WTC11 (cell line): ENCODE data around the gene LLGL1. TPM values are rescaled to one million over a fixed set of nuclear protein-coding genes. Genes with fewer than 3 reads are reported as not detected.

Source experiments
- ATAC-seq: fragments of 200-7000 bp; cut with Tn5 transposase; 2 replicates; pipeline ENCODE4 v1.10.0; 2021; ENCODE audit warnings: mild to moderate bottlenecking, moderate library complexity
- CTCF ChIA-PET: fragments of 300-600 bp; sonication (Branson Sonifier 250); formaldehyde crosslinking; loops from one replicate; lab custom pipeline; 2021; ENCODE audit warnings: antibody characterized with exemption; lab: Charles Lee
- POLR2A ChIA-PET: fragments of 350-600 bp; sonication (Branson Sonifier 250); formaldehyde crosslinking; loops from one replicate; lab custom pipeline; 2021; ENCODE audit warnings: antibody characterized with exemption; lab: Charles Lee
- DNase-seq: peaks from one replicate; pipeline ENCODE4 v3.0.0; 2021; ENCODE audit warnings: low spot score
- H3K27ac Mint-ChIP-seq: 2 replicates; pipeline ENCODE4 v1.8.0; 2021; ENCODE audit warnings: mixed read lengths
- H3K27me3 Mint-ChIP-seq: 2 replicates; pipeline ENCODE4 v1.8.0; 2021; ENCODE audit warnings: low read depth, mild to moderate bottlenecking, moderate library complexity, mixed read lengths
- H3K36me3 Mint-ChIP-seq: 2 replicates; pipeline ENCODE4 v1.8.0; 2021; ENCODE audit warnings: mixed read lengths
- H3K4me1 Mint-ChIP-seq: 2 replicates; pipeline ENCODE4 v1.8.0; 2022; ENCODE audit warnings: mixed read lengths
- H3K4me3 Mint-ChIP-seq: 2 replicates; pipeline ENCODE4 v1.8.0; 2021; ENCODE audit warnings: mild to moderate bottlenecking, moderate library complexity, mixed read lengths
- H3K9me3 Mint-ChIP-seq: 2 replicates; pipeline ENCODE4 v1.8.0; 2021; ENCODE audit warnings: mixed read lengths
- ARID4B ChIP-seq: sonication (generic); formaldehyde crosslinking; IDR thresholded peaks from 2 replicates; pipeline ENCODE4 v1.8.0; 2023; ENCODE audit warnings: missing genetic modification reagents, mild to moderate bottlenecking, borderline replicate concordance
- CBFB ChIP-seq: sonication (generic); formaldehyde crosslinking; IDR thresholded peaks from 2 replicates; pipeline ENCODE4 v1.8.1; 2022; ENCODE audit warnings: mild to moderate bottlenecking, low read depth, missing genetic modification reagents
- CDX4 ChIP-seq: fragments of 250-450 bp; sonication (Bioruptor Pico); IDR thresholded peaks from 2 replicates; pipeline ENCODE4 v1.9.0; 2021; ENCODE audit warnings: moderate library complexity, mild to moderate bottlenecking, inconsistent platforms, borderline replicate concordance
- ERG ChIP-seq: fragments of 250-450 bp; sonication (Bioruptor Pico); IDR thresholded peaks from 2 replicates; pipeline ENCODE4 v1.8.0; 2021; ENCODE audit warnings: mild to moderate bottlenecking
- HMGA2 ChIP-seq: fragments of 250-450 bp; sonication (Bioruptor Pico); IDR thresholded peaks from 2 replicates; pipeline ENCODE4 v1.4.0; 2021; ENCODE audit warnings: mild to moderate bottlenecking, moderate library complexity
- JUN ChIP-seq: sonication (generic); formaldehyde crosslinking; IDR thresholded peaks from 2 replicates; pipeline ENCODE4 v1.8.0; 2023; ENCODE audit warnings: mild to moderate bottlenecking, missing genetic modification reagents
- KAT7 ChIP-seq: sonication (generic); formaldehyde crosslinking; IDR thresholded peaks from 2 replicates; pipeline ENCODE4 v1.8.1; 2023; ENCODE audit warnings: missing genetic modification reagents, mild to moderate bottlenecking, borderline replicate concordance
- MAX ChIP-seq: sonication (generic); formaldehyde crosslinking; IDR thresholded peaks from 2 replicates; pipeline ENCODE4 v1.8.0; 2022; ENCODE audit warnings: mild to moderate bottlenecking, missing genetic modification reagents
- MXD4 ChIP-seq: fragments of 250-450 bp; sonication (Bioruptor Pico); IDR thresholded peaks from 2 replicates; pipeline ENCODE4 v1.8.0; 2021; ENCODE audit warnings: mild to moderate bottlenecking, moderate library complexity, borderline replicate concordance
- NFYB ChIP-seq: sonication (generic); formaldehyde crosslinking; conservative IDR thresholded peaks from 2 replicates; pipeline ENCODE4 v1.8.0; 2022; ENCODE audit warnings: low read depth, missing genetic modification reagents
- PRRX2 ChIP-seq: fragments of 250-450 bp; sonication (Bioruptor Pico); IDR thresholded peaks from 2 replicates; pipeline ENCODE4 v1.8.0; 2021; ENCODE audit warnings: mild to moderate bottlenecking
- SMAD3 ChIP-seq: sonication (generic); formaldehyde crosslinking; IDR thresholded peaks from 2 replicates; pipeline ENCODE4 v1.8.0; 2022; ENCODE audit warnings: missing genetic modification reagents, mild to moderate bottlenecking, borderline replicate concordance
- TEAD4 ChIP-seq: sonication (generic); formaldehyde crosslinking; IDR thresholded peaks from 2 replicates; pipeline ENCODE4 v1.8.0; 2022; ENCODE audit warnings: mild to moderate bottlenecking, missing genetic modification reagents
- USF1 ChIP-seq: sonication (generic); formaldehyde crosslinking; IDR thresholded peaks from 2 replicates; pipeline ENCODE4 v1.8.0; 2022; ENCODE audit warnings: mild to moderate bottlenecking, missing genetic modification reagents
- ZNF263 ChIP-seq: sonication (generic); formaldehyde crosslinking; IDR thresholded peaks from 2 replicates; pipeline ENCODE4 v1.8.1; 2022; ENCODE audit warnings: low read depth, mild to moderate bottlenecking, moderate library complexity, missing genetic modification reagents
- ZNF512 ChIP-seq: sonication (generic); formaldehyde crosslinking; IDR thresholded peaks from 2 replicates; pipeline ENCODE4 v1.8.1; 2022; ENCODE audit warnings: missing genetic modification reagents, borderline replicate concordance
- ZSCAN18 ChIP-seq: fragments of 250-450 bp; sonication (Bioruptor Pico); IDR thresholded peaks from 2 replicates; pipeline ENCODE4 v2.1.2; 2022; ENCODE audit warnings: mild to moderate bottlenecking, moderate library complexity
- total RNA-seq: library from RNA; stranded (reverse); gene quantifications from 3 replicates; pipeline ENCODE4 v1.2.3, GENCODE V29; 2021

Gene LLGL1
- total RNA-seq, 1 experiment from 2014 or later, result 87.8 TPM

GRCh38 chr17:18179804-18180203 is 45.6 kb upstream of the LLGL1 start:
- Mint-ChIP-seq H3K4me1 (peaks cover 12% of the 10 kb centered on the region), H3K4me3 (no peak overlapping the region), H3K9me3 (no peaks in the 10 kb centered on the region), H3K27me3 (no peaks in the 10 kb centered on the region), H3K36me3 (peaks cover under 1% of the 10 kb centered on the region; the same call in 1 of the 2 replicates), H3K27ac (peak overlapping the region; percentile 82)
- DNase-seq (no peak), ATAC-seq (no peak)
- no peak for TF ChIP-seq MAX (CRISPR knock-in tag)
- no peak for TF ChIP-seq ERG (CRISPR knock-in tag)
- TF ChIP-seq ZSCAN18 (CRISPR knock-in tag), result no peak
- no peak for TF ChIP-seq CDX4
- no peak for TF ChIP-seq ARID4B
- TF ChIP-seq MXD4 (CRISPR knock-in tag), result no peak
- TF ChIP-seq NFYB (CRISPR knock-in tag), result no peak
- TF ChIP-seq SMAD3 (CRISPR knock-in tag), result no peak
- no peak for TF ChIP-seq TEAD4 (CRISPR knock-in tag)
- TF ChIP-seq CBFB, result no peak
- no peak for TF ChIP-seq PRRX2 (CRISPR knock-in tag)
- TF ChIP-seq JUN, result no peak
- TF ChIP-seq ZNF512 (CRISPR knock-in tag), result no peak
- TF ChIP-seq KAT7, result no peak
- no peak for TF ChIP-seq ZNF263
- TF ChIP-seq HMGA2 (CRISPR knock-in tag), result no peak
- no peak for TF ChIP-seq USF1 (CRISPR knock-in tag)
- ChIA-PET POLR2A (interaction anchor here (0.7 kb wide), 1 partner anchor 26 kb away, joined by 3 read pairs; no protein-coding TSS in a partner anchor), CTCF (no interaction called here)
